ENCODE data around the gene ANO3. TPM values are rescaled to one million over a fixed set of nuclear protein-coding genes. Genes with fewer than 3 reads are reported as not detected.
"Not testable (repeated sequence)": the region's sequence is repeated elsewhere in the genome, so short reads cannot be mapped to it uniquely, and the experiment has no call there.

Gene ANO3
- total RNA-seq, 1 donor from 2014 or later: not detected

- no peak for DNase-seq (ENCODE audit: low spot score)
Measured at GRCh38 chr11:26558190-26558589, 226.3 kb downstream of the ANO3 start.

GRCh38 chr11:26569646-26570045 lies 237.7 kb downstream of the ANO3 start:
- intact Hi-C loops (cut with DNase I): no loop called here
- no peak for DNase-seq (ENCODE audit: low spot score)

More at GRCh38 chr11:26558190-26558589, 226.3 kb downstream of the ANO3 start:
- intact Hi-C loops (cut with DNase I): no loop called here

- intact Hi-C loops (cut with DNase I): no loop called here
- no peak for DNase-seq (ENCODE audit: low spot score)
Measured at GRCh38 chr11:26571861-26572654, 240.1 kb downstream of the ANO3 start, which contains the start of gene MUC15. Gene MUC15 (minus strand): TSS chr11:26572263. CDS start chr11:26567094, 5,169 bp downstream.

GRCh38 chr11:26572770-26573402 lies 241.0 kb downstream of the ANO3 start:
- intact Hi-C loops (cut with DNase I): no loop called here
- DNase-seq (ENCODE audit: low spot score): no peak

- intact Hi-C loops (cut with DNase I): no loop called here
- DNase-seq (ENCODE audit: low spot score): no peak
Measured at GRCh38 chr11:26573896-26574295, 242.0 kb downstream of the ANO3 start.

- DNase-seq (ENCODE audit: low spot score): no peak
- intact Hi-C loops (cut with DNase I): no loop called here
Measured at GRCh38 chr11:26575946-26576345, 244.0 kb downstream of the ANO3 start.

- intact Hi-C loops (cut with DNase I): no loop called here
- DNase-seq (ENCODE audit: low spot score): no peak
Measured at GRCh38 chr11:26578998-26579661, 247.2 kb downstream of the ANO3 start.

- DNase-seq (ENCODE audit: low spot score): no peak
- intact Hi-C loops (cut with DNase I): no loop called here
Measured at GRCh38 chr11:26579683-26580082, 247.8 kb downstream of the ANO3 start.

- intact Hi-C loops (cut with DNase I): no loop called here
- no peak for DNase-seq (ENCODE audit: low spot score)
Measured at GRCh38 chr11:26580929-26581328, 249.0 kb downstream of the ANO3 start.

- intact Hi-C loops (cut with DNase I): no loop called here
- DNase-seq (ENCODE audit: low spot score): no peak
Measured at GRCh38 chr11:26583550-26583949, 251.6 kb downstream of the ANO3 start.

GRCh38 chr11:26584818-26585217 lies 252.9 kb downstream of the ANO3 start:
- intact Hi-C loops (cut with DNase I): no loop called here
- DNase-seq (ENCODE audit: low spot score): no peak

GRCh38 chr11:26587073-26587472 lies 255.1 kb downstream of the ANO3 start:
- intact Hi-C loops (cut with DNase I): no loop called here
- DNase-seq (ENCODE audit: low spot score): no peak

- intact Hi-C loops (cut with DNase I): no loop called here
- no peak for DNase-seq (ENCODE audit: low spot score)
Measured at GRCh38 chr11:26593691-26594090, 261.8 kb downstream of the ANO3 start.

- intact Hi-C loops (cut with DNase I); DNase-seq (ENCODE audit: low spot score): not testable (repeated sequence)
Measured at GRCh38 chr11:26595207-26595865, 263.4 kb downstream of the ANO3 start.

GRCh38 chr11:26597049-26597689 lies 265.2 kb downstream of the ANO3 start:
- DNase-seq (ENCODE audit: low spot score); intact Hi-C loops (cut with DNase I): not testable (repeated sequence)

- intact Hi-C loops (cut with DNase I): no loop called here
- DNase-seq (ENCODE audit: low spot score): no peak
Measured at GRCh38 chr11:26597899-26598298, 266.0 kb downstream of the ANO3 start.

- intact Hi-C loops (cut with DNase I): no loop called here
- DNase-seq (ENCODE audit: low spot score): no peak
Measured at GRCh38 chr11:26599425-26599824, 267.5 kb downstream of the ANO3 start.

- DNase-seq (ENCODE audit: low spot score): no peak
- intact Hi-C loops (cut with DNase I): no loop called here
Measured at GRCh38 chr11:26599876-26600434, 268.0 kb downstream of the ANO3 start.

Data from cardiac septum (tissue), 1 donor.